SK-N-SH (cell line): Measurements from ENCODE around the gene MAEA. TPM values are rescaled to one million over a fixed set of nuclear protein-coding genes. Genes with fewer than 3 reads are reported as not detected.
"Not testable (repeated sequence)": the region's sequence is repeated elsewhere in the genome, so short reads cannot be mapped to it uniquely, and the experiment has no call there.

Source experiments
- CTCF ChIA-PET: fragments of 300-600, 350-600 bp; formaldehyde crosslinking; extraction: SDS; loops from one replicate; lab custom pipeline; 2021; lab: Yijun Ruan, JAX
- POLR2A ChIA-PET: fragments of 350-600 bp; sonication (Branson Sonifier 250); formaldehyde crosslinking; extraction: SDS; loops from one replicate; lab custom pipeline; 2020; ENCODE audit warnings: antibody characterized with exemption, inconsistent platforms; lab: Yijun Ruan, JAX
- DNase-seq: peaks from one replicate; pipeline ENCODE4 v3.0.0; 2012
- H2AFZ ChIP-seq: fragments of 200-600 bp; sonication (generic); 2 replicates; pipeline ENCODE4 v1.8.1; 2016; ENCODE audit warnings: antibody characterized with exemption, mild to moderate bottlenecking, low read depth
- H3F3A ChIP-seq: fragments of 200-600 bp; sonication (generic); replicated peaks from 2 replicates; pipeline ENCODE3; 2016; ENCODE audit warnings: antibody characterized with exemption, mild to moderate bottlenecking; ENCODE audit not compliant: insufficient read depth
- H3K27ac ChIP-seq, 2 experiments: fragments of 200-500 bp in 1 of 2; fragments of 200-600 bp in 1 of 2; sonication (Bioruptor generic) in 1 of 2; sonication (generic), shearing (Covaris generic) in 1 of 2; 2 replicates each; pipeline versions ENCODE4 v1.5.1 to v1.6.1; 2014 to 2016; ENCODE audit warnings: low read depth in 2 of 2, inconsistent platforms in 1 of 2, low read length in 1 of 2, mild to moderate bottlenecking in 1 of 2, mixed read lengths in 1 of 2
- H3K27me3 ChIP-seq: fragments of 200-600 bp; sonication (generic), shearing (Covaris generic); 2 replicates; pipeline ENCODE4 v1.6.1; 2016; ENCODE audit warnings: mixed run types; ENCODE audit not compliant: insufficient read depth
- H3K36me3 ChIP-seq, 2 experiments: fragments of 200-500 bp in 1 of 2; fragments of 200-600 bp in 1 of 2; sonication (Bioruptor generic) in 1 of 2; sonication (generic) in 1 of 2; replicated peaks in 1 of 2; 2 replicates each; pipeline versions ENCODE3 to v1.5.1; 2014 to 2016; ENCODE audit warnings: low read length in 1 of 2, mild to moderate bottlenecking in 1 of 2; ENCODE audit not compliant: insufficient read depth in 2 of 2, control insufficient read depth in 1 of 2
- H3K4me1 ChIP-seq, 2 experiments: fragments of 200-500 bp in 1 of 2; fragments of 200-600 bp in 1 of 2; sonication (Bioruptor generic) in 1 of 2; sonication (generic), shearing (Covaris generic) in 1 of 2; 2 replicates each; pipeline versions ENCODE4 v1.5.1 to v1.6.1; 2014 to 2016; ENCODE audit warnings: low read depth in 1 of 2, low read length in 1 of 2, mixed run types in 1 of 2; ENCODE audit not compliant: insufficient read depth in 2 of 2, control insufficient read depth in 1 of 2
- H3K4me2 ChIP-seq: fragments of 200-600 bp; sonication (generic), shearing (Covaris generic); 2 replicates; pipeline ENCODE4 v1.6.1; 2017; ENCODE audit warnings: mixed run types
- H3K4me3 ChIP-seq, 2 experiments: fragments of 200-500 bp in 1 of 2; fragments of 200-600 bp in 1 of 2; sonication (Bioruptor generic) in 1 of 2; sonication (generic), shearing (Covaris generic) in 1 of 2; 2 replicates each; pipeline versions ENCODE4 v1.5.1 to v1.8.1; 2014 to 2016; ENCODE audit warnings: low read depth in 2 of 2, inconsistent platforms in 1 of 2, low read length in 1 of 2, mild to moderate bottlenecking in 1 of 2, mixed read lengths in 1 of 2, moderate library complexity in 1 of 2
- H3K79me2 ChIP-seq: fragments of 200-600 bp; sonication (generic); 2 replicates; pipeline ENCODE4 v1.8.1; 2017; ENCODE audit warnings: mild to moderate bottlenecking; ENCODE audit not compliant: insufficient read depth
- H3K9ac ChIP-seq: fragments of 200-600 bp; sonication (generic); 2 replicates; pipeline ENCODE4 v1.6.1; 2017; ENCODE audit warnings: mixed run types
- H3K9me2 ChIP-seq: fragments of 200-600 bp; sonication (generic); 2 replicates; pipeline ENCODE4 v1.6.1; 2017; ENCODE audit warnings: mixed run types
- H3K9me3 ChIP-seq: fragments of 200-600 bp; sonication (generic); 2 replicates; pipeline ENCODE4 v1.6.1; 2017; ENCODE audit warnings: mixed run types, mild to moderate bottlenecking, moderate library complexity
- H4K20me1 ChIP-seq: fragments of 200-600 bp; sonication (generic); 2 replicates; pipeline ENCODE4 v1.6.1; 2017; ENCODE audit warnings: mild to moderate bottlenecking, mixed run types; ENCODE audit not compliant: insufficient read depth
- CHD2 ChIP-seq: fragments of 150-350 bp; IDR thresholded peaks from 2 replicates; pipeline ENCODE4 v1.6.1; 2018; ENCODE audit warnings: low read length; ENCODE audit not compliant: partially characterized antibody
- EZH2phosphoT487 ChIP-seq: fragments of 200-600 bp; sonication (generic); IDR thresholded peaks from 2 replicates; pipeline ENCODE4 v1.6.1; 2017; ENCODE audit warnings: low read depth, mixed run types, mild to moderate bottlenecking, antibody characterized with exemption, moderate library complexity, borderline replicate concordance
- FOSL2 ChIP-seq: IDR thresholded peaks from 2 replicates; pipeline ENCODE4 v1.4.0; 2012; ENCODE audit warnings: low read depth, mild to moderate bottlenecking, moderate library complexity, borderline replicate concordance
- FOXM1 ChIP-seq: IDR thresholded peaks from 2 replicates; pipeline ENCODE4 v1.4.0; 2012; ENCODE audit warnings: low read depth, mild to moderate bottlenecking
- MXI1 ChIP-seq: IDR thresholded peaks from 2 replicates; pipeline ENCODE4 v1.6.1; 2012; ENCODE audit warnings: mild to moderate bottlenecking, low read depth, low read length, improper control_type of control experiment
- NRF1 ChIP-seq: IDR thresholded peaks from 2 replicates; pipeline ENCODE4 v1.6.1; 2012; ENCODE audit warnings: low read depth, mild to moderate bottlenecking, low read length
- POLR2AphosphoS5 ChIP-seq: IDR thresholded peaks from 2 replicates; pipeline ENCODE4 v1.6.1; 2012; ENCODE audit warnings: low read depth, low read length
- RAD21 ChIP-seq: IDR thresholded peaks from 2 replicates; pipeline ENCODE4 v1.6.1; 2012; ENCODE audit warnings: mild to moderate bottlenecking, low read length
- RFX5 ChIP-seq: IDR thresholded peaks from 2 replicates; pipeline ENCODE4 v1.6.1; 2012; ENCODE audit warnings: mild to moderate bottlenecking, improper control_type of control experiment, low read length
- YY1 ChIP-seq: IDR thresholded peaks from 2 replicates; pipeline ENCODE4 v1.4.0; 2012; ENCODE audit warnings: low read depth, mild to moderate bottlenecking
- WGBS: methylation state at CpG from one replicate; pipeline ENCODE4 v1.1.6; 2017; ENCODE audit warnings: low lambda C conversion rate; 5-methylcytosine and 5-hydroxymethylcytosine counted together
- polyA plus RNA-seq, 3 experiments: library from polyadenylated mRNA; depleted of rRNA; stranded (reverse); fragments of >200 nt; gene quantifications; 2 replicates each; pipeline ENCODE4 v1.2.3, GENCODE V29; 2012
- TF ChIP-seq, protein P1 (sequence below): fragments of 150-350 bp; IDR thresholded peaks from 2 replicates; pipeline ENCODE4 v1.6.1; 2017; ENCODE audit warnings: antibody characterized with exemption, low read length, low read depth, borderline replicate concordance
- TF ChIP-seq, protein P2 (sequence below): IDR thresholded peaks from 2 replicates; pipeline ENCODE4 v1.4.0; 2012; ENCODE audit warnings: low read depth
- TF ChIP-seq, protein P3 (sequence below): fragments of 200-600 bp; sonication (generic); IDR thresholded peaks from 2 replicates; pipeline ENCODE4 v1.6.1; 2017; ENCODE audit warnings: antibody characterized with exemption, mild to moderate bottlenecking, moderate library complexity

Gene MAEA
- polyA plus RNA-seq, 1 of the 3 experiments (the other 2 are of a cell fraction) = 128 TPM

DNA sequence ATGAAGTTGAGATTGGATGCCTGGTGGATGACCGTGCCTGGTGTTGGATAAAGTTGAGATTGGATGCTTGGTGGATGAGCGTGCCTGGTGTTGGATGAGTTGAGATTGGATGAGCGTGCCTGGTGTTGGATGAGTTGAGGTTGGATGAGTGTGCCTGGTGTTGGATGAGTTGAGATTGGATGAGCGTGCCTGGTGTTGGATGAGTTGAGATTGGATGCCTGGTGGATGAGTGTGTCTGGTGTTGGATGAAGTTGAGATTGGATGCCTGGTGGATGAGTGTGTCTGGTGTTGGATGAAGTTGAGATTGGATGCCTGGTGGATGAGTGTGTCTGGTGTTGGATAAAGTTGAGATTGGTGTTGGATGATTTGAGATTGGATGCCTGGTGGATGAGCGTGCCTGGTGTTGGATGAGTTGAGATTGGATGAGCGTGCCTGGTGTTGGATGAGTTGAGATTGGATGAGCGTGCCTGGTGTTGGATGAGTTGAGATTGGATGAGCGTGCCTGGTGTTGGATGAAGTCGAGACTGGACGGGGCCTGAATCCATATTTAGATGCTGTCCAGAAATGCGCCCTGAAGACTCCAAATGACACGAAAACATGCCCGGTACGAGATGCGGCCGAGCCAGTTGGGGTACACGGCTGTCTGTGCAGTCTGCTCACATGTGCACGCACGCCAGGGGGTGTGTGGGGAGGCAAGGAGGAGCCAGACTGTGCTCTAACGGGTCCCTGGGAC, 34.9 kb downstream of the MAEA start:
- Histone ChIP-seq H3K4me2 (0 out of 2 replicates have a peak overlapping the region, but pooled peaks have one; percentile 6), H3K36me3 (peaks cover 27 to 30% of the 10 kb centered on the region in 2 experiments), H3F3A (peaks cover 56% of the 10 kb centered on the region), H3K79me2 (peaks cover 46% of the 10 kb centered on the region; the same call in 1 of the 2 replicates), H3K27ac (peak overlapping the region in 1 of 2 experiments; percentile 79; a peak in 2 of 4 replicates), H4K20me1 (peaks cover 10% of the 10 kb centered on the region)
- CTCF ChIA-PET, DNase-seq, H3K4me1 ChIP-seq, H3K27me3 ChIP-seq, H3K9me3 ChIP-seq, H3K9ac ChIP-seq, POLR2A ChIA-PET, H2AFZ ChIP-seq, H3K9me2 ChIP-seq, H3K4me3 ChIP-seq: not testable (repeated sequence)
- peak; percentile 41; the same call in 1 of the 2 replicates for TF ChIP-seq FOSL2
- WGBS = 75% methylated on average over 20 of the region's 20 CpGs

DNA sequence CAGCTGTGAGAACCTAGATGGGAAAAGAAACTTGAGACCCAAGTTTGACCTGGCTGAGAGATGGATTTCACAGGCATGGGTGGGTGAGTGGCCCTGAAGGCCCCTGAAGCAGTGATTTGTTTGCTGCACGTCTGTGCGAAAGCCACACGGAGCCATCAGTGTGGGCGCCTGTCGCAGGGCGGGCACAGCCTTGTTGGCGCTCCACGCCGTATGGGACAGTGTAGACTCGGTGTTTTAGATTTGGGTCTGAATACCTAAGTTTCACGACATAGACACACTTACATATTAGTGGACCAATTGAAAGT, 35.4 kb downstream of the MAEA start:
- 0 out of 2 replicates have a peak overlapping the region, but pooled peaks have one; percentile 6 for H3K4me2 ChIP-seq
- peak overlapping the region in 1 of 2 experiments; percentile 79; a peak in 2 of 4 replicates for H3K27ac ChIP-seq
- H3K4me3 ChIP-seq = no peak overlapping the region
- no peaks in the 10 kb centered on the region for H3K9me2 ChIP-seq
- WGBS = 96% methylated on average over 11 of the region's 11 CpGs
- peaks cover 23 to 30% of the 10 kb centered on the region in 2 experiments for H3K36me3 ChIP-seq
- no peaks in the 10 kb centered on the region for H3K9me3 ChIP-seq
- ChIA-PET POLR2A (no interaction called here), CTCF (no interaction called here)
- H3K27me3 ChIP-seq = no peaks in the 10 kb centered on the region
- H3K9ac ChIP-seq = no peak overlapping the region; the same call in 1 of the 2 replicates
- TF ChIP-seq, protein P1, sequence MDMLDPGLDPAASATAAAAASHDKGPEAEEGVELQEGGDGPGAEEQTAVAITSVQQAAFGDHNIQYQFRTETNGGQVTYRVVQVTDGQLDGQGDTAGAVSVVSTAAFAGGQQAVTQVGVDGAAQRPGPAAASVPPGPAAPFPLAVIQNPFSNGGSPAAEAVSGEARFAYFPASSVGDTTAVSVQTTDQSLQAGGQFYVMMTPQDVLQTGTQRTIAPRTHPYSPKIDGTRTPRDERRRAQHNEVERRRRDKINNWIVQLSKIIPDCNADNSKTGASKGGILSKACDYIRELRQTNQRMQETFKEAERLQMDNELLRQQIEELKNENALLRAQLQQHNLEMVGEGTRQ = no peak
- TF ChIP-seq EZH2phosphoT487 (no peak), YY1 (no peak), POLR2AphosphoS5 (no peak), NRF1 (no peak), RAD21 (no peak), CHD2 (no peak), FOXM1 (no peak), RFX5 (no peak), MXI1 (no peak)
- TF ChIP-seq, protein P2, sequence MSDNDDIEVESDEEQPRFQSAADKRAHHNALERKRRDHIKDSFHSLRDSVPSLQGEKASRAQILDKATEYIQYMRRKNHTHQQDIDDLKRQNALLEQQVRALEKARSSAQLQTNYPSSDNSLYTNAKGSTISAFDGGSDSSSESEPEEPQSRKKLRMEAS = no peak
- TF ChIP-seq, protein P3, sequence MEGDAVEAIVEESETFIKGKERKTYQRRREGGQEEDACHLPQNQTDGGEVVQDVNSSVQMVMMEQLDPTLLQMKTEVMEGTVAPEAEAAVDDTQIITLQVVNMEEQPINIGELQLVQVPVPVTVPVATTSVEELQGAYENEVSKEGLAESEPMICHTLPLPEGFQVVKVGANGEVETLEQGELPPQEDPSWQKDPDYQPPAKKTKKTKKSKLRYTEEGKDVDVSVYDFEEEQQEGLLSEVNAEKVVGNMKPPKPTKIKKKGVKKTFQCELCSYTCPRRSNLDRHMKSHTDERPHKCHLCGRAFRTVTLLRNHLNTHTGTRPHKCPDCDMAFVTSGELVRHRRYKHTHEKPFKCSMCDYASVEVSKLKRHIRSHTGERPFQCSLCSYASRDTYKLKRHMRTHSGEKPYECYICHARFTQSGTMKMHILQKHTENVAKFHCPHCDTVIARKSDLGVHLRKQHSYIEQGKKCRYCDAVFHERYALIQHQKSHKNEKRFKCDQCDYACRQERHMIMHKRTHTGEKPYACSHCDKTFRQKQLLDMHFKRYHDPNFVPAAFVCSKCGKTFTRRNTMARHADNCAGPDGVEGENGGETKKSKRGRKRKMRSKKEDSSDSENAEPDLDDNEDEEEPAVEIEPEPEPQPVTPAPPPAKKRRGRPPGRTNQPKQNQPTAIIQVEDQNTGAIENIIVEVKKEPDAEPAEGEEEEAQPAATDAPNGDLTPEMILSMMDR = no peak
- no peak overlapping the region for H2AFZ ChIP-seq
- H3F3A ChIP-seq = peaks cover 51% of the 10 kb centered on the region
- peaks cover 50% of the 10 kb centered on the region; the same call in 1 of the 2 replicates for H3K79me2 ChIP-seq
- DNase-seq = no peak
- H3K4me1 ChIP-seq = peaks cover 0 to 7% of the 10 kb centered on the region in 2 experiments; a peak in 2 of 4 replicates
- peaks cover 10% of the 10 kb centered on the region for H4K20me1 ChIP-seq
